ENCODE results near the gene SRA1.
"Not testable (repeated sequence)": the region's sequence is repeated elsewhere in the genome, so short reads cannot be mapped to it uniquely, and the experiment has no call there.

The SRA1 gene

DNA sequence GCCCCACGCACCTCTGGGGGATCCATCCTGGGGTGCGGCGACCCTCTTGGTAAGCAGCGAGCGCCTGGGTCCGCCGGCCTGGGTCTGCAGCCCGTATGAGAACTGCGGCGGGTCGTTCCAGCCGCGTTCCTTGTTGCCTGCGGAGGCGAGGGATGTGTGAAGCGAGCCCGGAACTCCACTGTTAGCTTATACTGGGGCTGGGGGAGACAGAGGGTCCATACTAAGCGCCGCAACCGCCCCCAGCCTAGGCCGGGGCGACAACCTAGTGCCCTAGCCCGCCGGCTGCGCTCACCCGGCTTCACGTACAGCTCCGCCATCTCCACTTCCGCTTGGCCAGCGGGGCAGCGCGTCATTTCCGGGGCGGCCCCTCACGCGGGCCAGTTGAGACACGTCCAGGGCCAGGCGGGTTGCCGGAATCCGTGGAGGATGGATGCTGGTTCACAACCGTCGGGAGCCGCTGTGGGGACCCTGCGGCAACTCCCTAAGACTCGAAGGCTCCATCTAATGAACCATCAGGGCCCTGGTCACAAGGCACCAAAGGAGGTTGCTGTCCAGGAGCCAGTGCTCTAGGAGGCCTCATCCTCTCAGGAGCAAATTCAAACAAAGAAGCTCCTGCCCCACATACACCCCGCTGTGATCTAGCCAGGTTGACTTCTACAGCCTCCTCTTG is at the start of gene SRA1:
Gene SRA1, minus strand, starts transcription at position 338 of the 670 bp plus-strand sequence. Its CDS starts 21 bp downstream, at position 317.
- peak; percentile 78 for DNase-seq

DNA sequence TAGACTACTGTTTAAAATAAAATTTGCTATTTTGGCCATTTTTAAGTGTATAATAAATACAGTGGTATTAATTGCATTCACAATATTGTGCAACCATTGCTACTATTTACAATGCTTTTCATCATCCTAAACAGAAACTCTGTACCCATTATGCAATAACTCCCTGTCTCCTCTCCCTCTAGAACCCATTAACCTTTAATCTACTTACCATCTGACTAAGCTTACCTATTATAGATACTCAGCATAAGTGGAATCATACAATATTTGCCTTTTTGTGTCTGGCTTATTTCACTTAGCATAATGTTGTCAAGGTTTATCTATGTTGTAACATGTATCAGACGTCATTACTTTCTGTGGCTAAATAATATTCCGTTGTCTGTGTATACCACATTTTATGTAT is 49.8 kb upstream of the SRA1 start:
- no peak for DNase-seq

DNA sequence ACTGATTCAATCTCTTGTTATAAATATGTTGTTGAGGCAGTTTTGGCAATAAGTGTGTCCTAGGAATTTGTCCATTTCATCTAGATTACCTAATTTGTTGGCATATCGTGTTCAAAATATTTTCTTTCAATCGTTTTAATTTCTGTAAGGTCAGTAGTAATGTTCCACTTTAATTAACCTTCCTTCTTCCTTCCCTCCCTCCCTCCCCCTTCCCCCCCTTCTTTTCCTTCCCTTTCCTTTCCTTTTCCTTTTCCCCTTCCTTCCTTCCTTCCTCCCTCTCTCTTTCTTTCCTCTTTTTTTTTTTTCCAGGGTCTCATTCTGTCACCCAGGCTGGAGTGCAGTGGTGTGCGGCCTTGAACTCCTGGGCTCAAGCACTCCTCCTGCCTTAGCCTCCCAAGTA is 48.6 kb upstream of the SRA1 start:
- no peak for DNase-seq

DNA sequence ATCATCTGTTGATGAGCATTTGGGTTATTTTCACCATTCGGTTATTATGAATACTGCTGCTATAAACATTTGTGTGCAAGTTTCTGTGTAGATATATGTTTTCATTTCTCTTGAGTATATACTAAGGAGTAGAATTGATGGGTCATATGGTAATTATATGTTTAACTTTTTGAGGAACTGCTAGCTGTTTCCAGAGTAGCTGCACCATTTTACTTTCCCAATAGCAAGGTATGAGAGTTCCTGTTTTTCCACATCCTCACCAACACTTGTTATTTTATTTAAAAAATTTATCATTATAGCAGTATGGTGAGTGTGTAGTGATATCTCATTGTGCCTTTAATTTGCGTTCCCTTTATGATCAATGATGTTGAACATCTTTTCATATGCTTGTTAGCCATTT is 46.5 kb upstream of the SRA1 start:
- DNase-seq = no peak

DNA sequence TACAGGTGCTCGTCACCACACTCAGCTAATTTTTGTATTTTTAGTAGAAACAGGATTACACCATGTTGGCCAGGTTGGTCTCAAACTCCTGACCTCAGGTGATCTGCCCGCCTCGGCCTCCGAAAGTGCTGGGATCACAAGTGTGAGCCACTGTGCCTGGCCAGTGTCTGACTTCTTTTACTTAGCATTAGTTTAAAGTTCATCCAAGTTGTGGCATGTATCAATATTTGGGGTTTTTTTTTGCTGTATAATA is 46.1 kb upstream of the SRA1 start:
- DNase-seq = not testable (repeated sequence)

DNA sequence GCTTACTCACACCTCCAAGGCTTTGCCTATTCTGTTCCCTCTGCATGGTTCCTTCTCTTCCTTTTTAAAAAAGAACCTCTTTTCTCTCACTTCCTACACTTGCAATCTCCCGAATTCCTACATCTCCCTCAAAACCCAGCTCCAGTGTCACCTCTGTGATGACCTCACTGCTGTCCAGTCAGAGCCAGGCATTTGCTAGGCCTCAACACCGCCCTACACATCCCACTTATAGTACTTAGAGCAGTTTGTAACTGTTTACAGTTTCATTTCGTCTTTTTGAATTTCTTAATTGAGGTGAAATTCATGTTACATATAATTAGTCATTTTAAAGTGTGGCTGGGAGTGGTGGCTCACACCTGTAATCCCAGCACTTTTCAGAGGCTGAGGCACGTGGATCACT is 44.9 kb upstream of the SRA1 start:
- no peak for DNase-seq

DNA sequence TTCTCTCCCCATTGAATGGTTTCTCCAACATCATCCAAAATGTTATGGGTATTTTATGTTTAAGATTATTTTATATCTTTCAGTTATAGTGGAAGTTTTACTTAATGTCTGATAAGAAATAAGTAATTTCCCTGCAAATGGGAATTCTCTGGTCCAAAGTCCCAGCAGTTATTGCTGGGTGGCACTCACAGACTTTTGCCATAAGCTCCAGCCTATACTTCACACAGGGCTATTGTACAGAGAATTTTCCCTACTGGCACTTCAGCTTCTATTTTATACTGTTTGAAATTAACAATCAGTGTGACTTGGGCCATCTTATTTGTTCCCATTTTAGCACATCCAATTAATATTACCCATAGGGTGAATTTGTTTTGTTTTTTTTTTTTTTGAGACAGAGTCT is 42.8 kb upstream of the SRA1 start:
- DNase-seq = no peak

DNA sequence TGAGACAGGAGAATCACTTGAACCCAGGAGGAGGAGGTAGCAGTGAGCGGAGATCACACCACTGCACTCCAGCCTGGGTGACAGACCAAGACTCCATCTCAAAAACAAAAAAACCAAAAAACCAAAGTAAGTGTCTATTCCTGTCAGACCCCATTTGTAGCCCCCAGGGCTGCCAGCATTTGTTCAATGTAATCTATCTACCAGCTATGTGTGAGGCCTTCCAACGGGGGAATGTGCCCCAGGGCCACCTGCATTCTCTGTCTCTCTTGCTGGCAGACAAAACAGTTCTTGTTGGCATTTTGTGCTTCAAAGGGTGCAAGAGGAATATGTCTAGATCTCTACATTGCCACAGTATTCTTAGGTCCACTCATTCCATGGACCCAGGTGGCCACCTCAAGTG is 41.6 kb upstream of the SRA1 start:
- DNase-seq = no peak

DNA sequence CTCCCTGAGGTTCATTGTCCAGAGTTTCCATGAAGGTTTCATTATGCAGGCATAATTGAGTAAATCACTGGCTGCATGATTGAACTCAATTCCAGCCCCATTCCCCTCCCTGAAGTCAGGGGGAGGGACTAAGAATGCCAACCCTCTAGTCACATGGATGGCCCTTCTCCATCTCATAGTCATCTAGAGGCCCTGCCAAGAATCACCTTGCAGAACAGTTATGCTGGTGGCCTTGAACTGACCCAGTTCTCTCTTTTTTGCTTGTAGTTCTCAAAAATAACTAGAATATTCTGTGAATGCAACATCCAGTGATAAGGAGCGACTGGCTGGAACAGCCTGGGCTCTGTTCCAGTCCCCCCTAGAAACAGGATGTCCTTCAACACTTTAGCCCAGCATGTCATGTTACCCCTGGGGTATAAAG is 39.1 kb upstream of the SRA1 start:
- no peak for DNase-seq

DNA sequence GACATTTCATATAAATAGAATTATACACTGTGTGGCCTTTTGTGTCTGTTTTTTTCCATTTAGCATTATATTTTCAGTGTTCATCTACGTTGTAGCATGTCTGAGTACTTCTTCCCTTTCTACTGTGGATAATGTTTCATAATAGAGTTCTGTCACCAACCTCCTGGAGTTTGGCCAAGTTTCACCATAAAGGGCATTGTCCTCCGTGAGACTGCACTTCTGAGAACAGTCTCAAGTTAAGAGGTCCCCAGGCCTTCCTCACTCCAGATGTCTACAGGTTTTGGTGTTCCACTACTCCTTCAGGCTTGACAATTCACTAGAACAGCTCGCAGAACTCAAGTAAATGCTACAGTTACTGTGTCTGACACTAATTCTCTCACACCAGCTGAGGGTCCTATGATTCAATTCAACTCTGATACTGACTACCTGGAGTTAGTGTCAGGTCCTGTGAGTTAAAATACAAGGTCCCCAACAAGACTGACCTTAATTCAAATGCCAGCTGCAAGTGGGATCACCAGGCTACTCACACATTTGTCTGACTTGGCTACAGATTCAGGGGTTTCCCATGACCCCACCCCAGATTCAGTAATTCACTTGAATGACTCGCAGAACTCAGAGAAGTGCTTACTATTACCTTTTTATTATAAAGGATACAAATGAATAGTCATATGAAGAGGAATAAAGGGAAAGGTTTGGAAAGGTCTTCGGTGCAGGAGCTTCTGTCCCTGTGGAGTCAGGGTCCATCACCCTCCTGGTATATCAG is 38.4 kb upstream of the SRA1 start:
- no peak for DNase-seq

DNA sequence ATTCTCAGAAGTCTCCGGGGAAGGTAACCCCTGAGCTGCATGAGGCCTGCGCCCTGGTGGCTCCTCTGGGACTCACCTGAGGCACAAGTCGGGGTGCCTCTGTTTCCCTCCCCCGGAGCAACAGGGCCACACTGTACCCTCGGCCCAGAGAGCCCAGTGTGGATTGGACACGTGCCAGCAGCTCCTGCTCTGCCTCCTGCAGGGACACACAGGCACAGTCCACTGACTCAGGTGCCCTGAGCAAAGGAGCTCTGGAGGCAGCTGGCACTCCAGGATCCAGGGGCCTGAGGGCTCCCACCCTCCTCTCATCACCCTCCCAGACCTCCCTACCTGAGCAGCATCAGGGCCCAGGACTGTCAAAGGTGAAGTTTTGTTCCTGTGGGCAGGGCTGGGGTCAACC is 36.9 kb upstream of the SRA1 start:
- DNase-seq = no peak

DNA sequence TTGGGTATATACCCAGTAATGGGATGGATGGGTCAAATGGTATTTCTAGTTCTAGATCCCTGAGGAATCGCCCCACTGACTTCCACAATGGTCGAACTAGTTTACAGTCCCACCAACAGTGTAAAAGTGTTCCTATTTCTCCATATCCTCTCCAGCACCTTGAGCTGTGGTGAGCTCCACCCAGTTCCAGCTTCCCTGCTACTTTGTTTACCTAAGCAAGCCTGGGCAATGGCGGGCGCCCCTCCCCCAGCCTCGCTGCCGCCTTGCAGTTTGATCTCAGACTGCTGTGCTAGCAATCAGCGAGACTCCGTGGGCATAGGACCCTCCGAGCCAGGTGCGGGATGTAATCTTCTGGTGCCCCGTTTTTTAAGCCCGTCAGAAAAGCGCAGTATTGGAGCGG is 35.8 kb upstream of the SRA1 start:
- not testable (repeated sequence) for DNase-seq

DNA sequence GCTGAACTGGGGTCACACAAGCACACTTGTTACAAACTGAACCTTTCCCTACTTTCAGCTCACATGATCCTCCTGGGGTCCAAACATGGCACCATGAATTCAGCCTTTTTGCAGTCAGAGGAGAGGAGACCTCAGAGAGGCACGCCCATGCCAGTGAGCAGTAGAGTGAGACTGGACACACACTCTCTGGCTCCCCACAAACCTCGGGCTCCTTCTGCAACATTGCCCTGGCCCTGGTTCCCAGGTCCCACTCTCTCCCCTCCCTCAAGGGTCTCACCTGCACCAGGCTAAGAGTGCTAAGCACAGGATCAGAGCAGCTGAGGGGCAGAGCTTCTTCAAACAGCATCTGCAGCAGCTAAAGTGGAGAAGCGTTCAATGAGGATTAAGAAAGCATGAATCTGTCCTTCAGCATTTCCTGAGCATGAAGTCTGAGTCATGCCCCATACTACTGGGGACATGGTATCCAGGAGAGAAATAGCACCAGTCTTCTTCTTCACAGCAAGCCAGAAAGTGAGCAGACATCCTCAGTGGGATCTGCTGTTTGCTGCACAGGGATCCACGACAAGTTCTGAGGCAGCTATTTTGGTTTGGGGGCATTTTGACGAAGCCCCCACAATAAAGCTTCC is 34.6 kb upstream of the SRA1 start:
- DNase-seq = no peak

DNA sequence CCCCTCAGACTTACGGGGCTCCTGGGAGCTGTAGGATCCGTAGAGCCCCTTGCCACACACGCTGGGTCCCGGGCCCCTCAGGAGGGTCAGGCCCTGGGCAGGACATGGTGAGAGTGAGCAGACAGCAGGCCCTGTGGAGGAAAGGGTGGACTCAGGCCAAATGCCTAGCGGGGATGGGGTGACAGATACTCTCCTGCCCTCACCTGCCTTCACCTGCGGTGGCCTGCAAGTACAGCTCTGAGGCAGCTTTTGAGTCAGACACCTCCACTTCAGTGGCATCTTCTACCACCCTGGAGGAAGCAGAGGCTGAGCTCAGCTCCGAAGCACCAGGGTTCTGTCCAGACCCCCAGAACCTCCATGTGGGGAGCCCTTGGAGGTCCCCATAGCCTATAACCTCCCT is 33.6 kb upstream of the SRA1 start:
- DNase-seq = no peak

DNA sequence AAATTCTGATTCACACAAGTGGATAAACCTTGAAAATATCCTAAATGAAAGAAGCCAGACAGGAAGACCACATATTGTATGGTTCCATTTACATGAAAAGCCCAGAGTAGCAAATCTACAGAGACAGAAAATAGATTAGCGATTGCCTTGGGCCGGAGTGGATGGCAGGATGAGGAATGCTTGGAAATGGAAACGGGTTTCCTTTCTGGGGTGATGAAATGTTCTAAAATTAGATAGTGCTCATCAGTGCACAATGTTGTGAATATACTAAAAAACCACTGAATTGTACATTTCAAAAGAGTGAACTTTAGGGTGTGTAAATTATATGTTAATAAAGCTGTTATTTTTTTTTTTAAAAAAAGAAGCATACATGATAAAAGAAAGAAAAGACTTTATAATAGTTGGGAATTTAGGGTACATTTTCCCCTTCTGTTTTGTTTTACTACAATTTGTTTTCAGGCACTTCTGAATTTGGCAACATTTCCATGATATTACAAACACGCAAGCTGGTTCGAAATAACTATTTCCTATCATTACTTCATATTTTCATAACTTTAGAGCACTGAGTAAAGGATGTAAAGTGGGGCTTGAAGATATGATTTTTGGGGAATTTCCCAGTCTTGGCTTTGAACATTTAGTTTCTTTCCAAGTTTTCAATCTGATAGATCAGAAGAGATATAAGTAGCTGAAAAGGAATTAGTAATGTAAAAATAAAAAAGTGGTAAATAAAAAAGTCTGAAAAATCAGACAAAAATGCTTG is 31.2 kb upstream of the SRA1 start:
- DNase-seq = no peak

DNA sequence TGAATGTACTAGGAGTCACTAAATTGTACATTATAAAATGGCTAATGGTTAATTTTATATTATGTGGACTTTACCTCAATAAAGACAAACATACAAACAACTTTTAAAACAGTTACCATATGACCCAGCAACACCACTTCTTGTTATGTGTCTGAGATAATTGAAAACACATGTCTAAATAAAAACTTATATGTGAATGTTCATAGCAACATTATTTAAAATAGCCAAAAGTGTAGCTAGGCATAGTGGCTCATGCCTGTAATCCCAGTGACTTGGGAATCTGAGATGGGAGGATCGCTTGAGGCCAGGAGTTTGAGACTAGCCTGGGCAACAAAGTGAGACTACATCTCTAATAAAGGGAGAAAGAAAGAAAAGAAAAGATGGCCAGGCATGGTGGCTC is 30.2 kb upstream of the SRA1 start:
- no peak for DNase-seq

DNA sequence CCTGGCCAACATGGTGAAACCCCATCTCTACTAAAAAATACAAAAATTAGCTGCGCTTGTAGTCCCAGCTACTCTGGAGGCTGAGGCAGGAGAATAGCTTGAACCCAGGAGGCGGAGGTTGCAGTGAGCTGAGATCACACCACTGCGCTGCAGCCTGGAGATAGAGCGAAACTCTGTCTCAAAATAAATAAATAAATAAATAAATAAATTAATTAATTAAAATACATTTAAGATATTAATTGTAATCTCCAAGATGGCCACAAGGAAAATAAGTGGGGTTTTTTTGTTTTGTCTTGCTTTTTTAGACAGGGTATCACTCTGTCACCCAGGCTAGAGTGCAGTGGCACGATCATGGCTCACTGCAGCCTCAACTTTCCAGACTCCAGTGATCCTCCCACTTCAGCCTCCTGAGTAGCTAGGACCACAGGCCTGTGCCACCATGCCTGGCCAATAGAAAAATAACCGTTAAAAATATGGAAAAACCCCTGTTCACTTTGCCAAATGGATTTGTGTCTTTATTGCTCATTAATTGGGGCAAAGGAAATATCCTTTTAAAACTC is 22.0 kb upstream of the SRA1 start:
- not testable (repeated sequence) for DNase-seq

DNA sequence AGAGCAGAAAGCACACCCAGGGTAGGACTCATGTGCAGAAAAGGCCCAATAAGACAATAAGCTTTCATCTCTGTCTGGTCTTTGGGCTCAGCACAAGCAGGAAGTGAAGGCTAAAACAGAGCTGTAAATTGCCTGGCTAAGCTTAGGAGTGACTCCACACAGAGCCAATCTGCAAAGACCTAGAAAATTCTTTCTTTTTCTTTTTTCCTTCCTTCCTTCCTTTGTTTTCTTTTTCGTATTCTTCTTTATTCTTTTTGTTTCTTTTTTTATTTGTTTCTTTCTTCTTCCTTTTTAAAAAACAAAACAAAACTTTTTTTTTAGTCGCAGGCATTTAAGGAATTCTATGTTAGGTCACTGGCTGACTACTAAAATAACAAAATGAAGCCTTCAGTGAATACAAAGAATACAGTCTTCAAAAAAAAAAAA is 19.5 kb upstream of the SRA1 start:
- DNase-seq = no peak

DNA sequence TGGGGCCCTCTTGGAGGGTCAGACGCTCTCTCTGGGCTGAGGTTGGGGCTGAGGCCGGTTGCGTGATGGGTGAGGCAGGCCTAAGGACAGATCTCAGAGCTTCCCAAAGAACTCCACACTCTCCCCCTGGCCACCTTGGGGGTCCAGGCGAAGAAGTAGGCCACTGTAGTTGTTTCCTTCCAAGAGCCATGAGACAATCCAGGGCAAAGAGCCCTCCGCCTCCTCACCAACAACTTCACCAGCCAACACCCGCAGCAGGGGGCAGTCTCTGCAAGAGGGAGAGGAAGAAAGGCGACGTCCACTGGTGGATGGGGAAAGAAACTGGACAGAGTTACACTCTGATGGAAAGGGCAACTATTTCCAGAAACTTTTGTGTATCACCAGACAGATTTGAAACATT is 18.0 kb upstream of the SRA1 start:
- no peak for DNase-seq

DNA sequence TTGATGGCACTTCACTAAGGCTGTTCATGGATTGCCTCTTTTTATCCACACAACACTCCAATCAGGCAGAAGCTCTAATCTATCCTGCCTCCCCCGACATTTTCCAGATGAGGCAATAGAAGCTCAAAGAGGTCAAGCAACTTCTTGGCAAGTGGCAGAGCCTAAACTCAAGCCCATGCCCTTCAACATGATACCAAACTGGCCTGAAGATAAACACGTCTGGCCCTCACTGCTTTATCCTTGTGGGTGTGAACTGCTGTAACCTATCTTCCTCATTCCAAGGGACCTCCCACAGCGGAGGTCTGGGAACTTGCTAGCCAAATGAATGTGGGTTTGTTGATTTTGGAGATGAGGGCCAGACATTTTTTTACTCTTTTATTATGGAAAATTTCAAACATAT is 16.9 kb upstream of the SRA1 start:
- no peak for DNase-seq

DNA sequence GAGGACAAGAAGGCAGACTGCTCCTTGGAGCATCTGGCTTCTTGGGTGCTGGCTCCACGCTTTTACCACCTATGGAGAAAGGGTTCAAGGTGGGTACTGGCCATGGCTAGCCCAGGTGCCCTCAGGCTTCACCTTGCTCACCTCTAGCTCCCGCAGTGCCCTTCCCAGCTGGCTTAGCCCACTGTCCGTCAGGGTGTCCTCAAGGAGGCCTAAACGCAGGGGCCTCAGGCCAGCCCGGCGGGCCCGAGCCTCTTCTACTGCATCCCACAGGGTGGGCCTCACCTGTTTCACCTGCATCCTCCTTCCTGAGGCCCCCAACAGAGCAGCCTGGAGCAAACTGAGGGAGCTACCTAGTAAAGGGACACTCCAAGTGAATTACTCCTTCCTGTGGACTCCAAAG is 16.4 kb upstream of the SRA1 start:
- DNase-seq = no peak

DNA sequence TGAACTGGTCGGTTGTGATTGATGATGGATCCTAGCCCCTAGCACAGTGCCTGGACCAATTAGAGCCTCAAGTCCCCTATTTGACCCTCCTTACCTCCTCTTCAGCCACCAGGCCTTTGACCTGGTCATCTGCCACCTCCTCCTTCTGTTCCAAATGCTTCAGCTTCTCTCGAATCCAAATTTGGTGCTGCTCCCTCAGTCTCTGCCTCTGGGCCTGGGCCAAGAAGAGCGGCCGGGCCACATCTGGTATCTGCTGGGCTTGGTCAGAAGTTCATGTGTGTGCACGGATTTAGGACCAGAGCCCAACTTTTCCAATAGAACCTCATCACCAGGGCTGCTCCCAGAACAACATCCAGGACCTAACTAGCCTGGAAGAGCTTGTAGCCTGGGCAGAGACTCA is 13.8 kb upstream of the SRA1 start:
- no peak for DNase-seq

DNA sequence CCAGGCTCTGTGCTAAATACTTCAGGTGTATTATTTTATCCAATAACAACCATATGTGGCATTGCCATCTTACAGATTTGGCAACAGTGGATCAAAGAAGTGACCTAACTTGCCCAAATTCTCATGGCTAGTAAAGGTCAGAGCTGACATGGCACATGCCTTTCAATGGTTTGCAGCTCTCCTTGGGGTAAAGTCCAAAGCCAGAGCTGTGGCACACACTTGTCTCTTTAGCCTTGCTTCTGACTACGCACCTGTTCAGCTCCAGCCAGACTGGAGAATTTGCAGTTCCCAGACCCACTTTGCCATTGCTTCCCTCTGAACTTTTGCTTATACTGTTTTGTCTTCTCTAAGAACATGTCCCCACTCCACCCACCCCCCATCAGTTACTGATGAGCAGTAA is 13.2 kb upstream of the SRA1 start:
- DNase-seq = no peak

DNA sequence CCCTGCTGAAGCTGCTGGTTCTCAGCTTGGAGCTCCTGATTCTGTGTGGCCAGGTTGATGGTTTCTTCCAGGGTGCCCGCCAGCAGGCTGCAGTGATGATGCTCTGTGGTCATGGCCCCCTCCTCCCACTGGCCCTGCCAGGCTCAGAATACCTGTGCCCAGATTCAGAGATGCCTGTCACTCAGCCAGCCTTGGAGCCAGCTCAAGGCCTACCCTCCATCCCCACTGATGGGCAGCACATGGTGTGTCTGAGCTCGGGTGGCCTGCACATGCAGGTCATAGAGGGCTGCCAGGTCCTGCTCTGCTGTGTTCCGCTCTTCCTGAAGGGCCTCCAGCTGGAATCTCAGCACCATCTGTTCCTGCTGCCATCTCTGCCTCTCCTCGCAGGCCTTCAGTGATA is 12.8 kb upstream of the SRA1 start:
- DNase-seq = no peak
